Activated CD8-positive, alpha-beta T cell treated with anti-CD3 and anti-CD28 coated beads, Interleukin-2, amount 10 ng/mL, durations not matched to agents 7 days and 5 days (primary cell): ENCODE measurements around the gene ATXN1. TPM values are rescaled to one million over a fixed set of nuclear protein-coding genes. Genes with fewer than 3 reads are reported as not detected.
"Not testable (repeated sequence)": the region's sequence is repeated elsewhere in the genome, so short reads cannot be mapped to it uniquely, and the experiment has no call there.

Experiments
- ATAC-seq: fragments of 150-1000 bp; cut with Tn5 transposase; one replicate; pipeline ENCODE4 v1.10.0; 2021; ENCODE audit warnings: moderate library complexity
- CTCF ChIA-PET: fragments of 350-600 bp; sonication (Branson Sonifier 250); formaldehyde crosslinking; loops from one replicate; lab custom pipeline; 2021; ENCODE audit warnings: antibody characterized with exemption; lab: Charles Lee
- POLR2A ChIA-PET: fragments of 350-600 bp; sonication (Branson Sonifier 250); formaldehyde crosslinking; loops from one replicate; lab custom pipeline; 2021; ENCODE audit warnings: antibody characterized with exemption; lab: Charles Lee
- DNase-seq: peaks from one replicate; pipeline ENCODE4 v3.0.0-alpha.2; 2020
- H3K27ac Mint-ChIP-seq: one replicate; pipeline ENCODE4 v1.8.0; 2021; ENCODE audit warnings: mild to moderate bottlenecking, mixed read lengths
- H3K27me3 Mint-ChIP-seq: one replicate; pipeline ENCODE4 v1.8.0; 2021; ENCODE audit warnings: low read depth, mixed read lengths
- H3K36me3 Mint-ChIP-seq: one replicate; pipeline ENCODE4 v1.8.0; 2021; ENCODE audit warnings: low read depth, mixed read lengths
- H3K4me1 Mint-ChIP-seq: one replicate; pipeline ENCODE4 v1.8.0; 2021; ENCODE audit warnings: low read depth, mixed read lengths
- H3K4me3 Mint-ChIP-seq: one replicate; pipeline ENCODE4 v1.8.0; 2021; ENCODE audit warnings: mild to moderate bottlenecking, mixed read lengths
- H3K9me3 Mint-ChIP-seq: one replicate; pipeline ENCODE4 v1.8.0; 2022; ENCODE audit warnings: mixed read lengths; ENCODE audit not compliant: insufficient read depth
- total RNA-seq, 2 experiments: library from RNA; stranded (reverse); gene quantifications; one replicate each; pipeline ENCODE4 v1.2.3, GENCODE V29; 2021

ATXN1 gene
- total RNA-seq, 2 experiments from 2014 or later: 36.7 to 42.9 TPM

- H3K27ac Mint-ChIP-seq: no peak overlapping the region
- H3K27me3 Mint-ChIP-seq: no peaks in the 10 kb centered on the region
- H3K4me1 Mint-ChIP-seq: no peaks in the 10 kb centered on the region
- ChIA-PET POLR2A (no interaction called here), CTCF (interaction anchor here (1.0 to 1.5 kb wide), 2 partner anchors 25 to 37 kb away, joined by 3 to 7 read pairs; no protein-coding TSS in a partner anchor)
- no peaks in the 10 kb centered on the region for H3K36me3 Mint-ChIP-seq
- H3K9me3 Mint-ChIP-seq: no peaks in the 10 kb centered on the region
- no peak for ATAC-seq
- no peak overlapping the region for H3K4me3 Mint-ChIP-seq
- no peak for DNase-seq
Observed at GRCh38 chr6:16800341-16800740, 39.1 kb upstream of the ATXN1 start.

- Mint-ChIP-seq H3K36me3 (no peaks in the 10 kb centered on the region), H3K27ac (no peak overlapping the region), H3K9me3 (no peaks in the 10 kb centered on the region), H3K27me3 (peaks cover 3% of the 10 kb centered on the region), H3K4me1 (no peaks in the 10 kb centered on the region), H3K4me3 (no peak overlapping the region)
- DNase-seq (no peak), ATAC-seq (no peak)
- POLR2A ChIA-PET: no interaction called here
- CTCF ChIA-PET: interaction anchor here (1.0 kb wide), 1 partner anchor 26 kb away, joined by 3 read pairs; no protein-coding TSS in a partner anchor
Observed at GRCh38 chr6:16799279-16800193, 38.3 kb upstream of the ATXN1 start.

- H3K36me3 Mint-ChIP-seq: no peaks in the 10 kb centered on the region
- POLR2A ChIA-PET: no interaction called here
Observed at GRCh38 chr6:16793828-16794412, 32.7 kb upstream of the ATXN1 start.

GRCh38 chr6:16789329-16790038 lies 28.2 kb upstream of the ATXN1 start:
- Mint-ChIP-seq H3K27me3 (peaks cover 3% of the 10 kb centered on the region), H3K9me3 (peaks cover 6% of the 10 kb centered on the region), H3K4me1 (peaks cover 12% of the 10 kb centered on the region), H3K36me3 (peaks cover 6% of the 10 kb centered on the region), H3K27ac (no peak overlapping the region), H3K4me3 (no peak overlapping the region)
- no peak for ATAC-seq
- POLR2A ChIA-PET: no interaction called here
- no peak for DNase-seq
- CTCF ChIA-PET: no interaction called here

More at GRCh38 chr6:16793828-16794412, 32.7 kb upstream of the ATXN1 start:
- H3K27me3 Mint-ChIP-seq: peaks cover 6% of the 10 kb centered on the region
- no peak overlapping the region for H3K4me3 Mint-ChIP-seq
- H3K4me1 Mint-ChIP-seq: no peaks in the 10 kb centered on the region
- ATAC-seq (no peak), DNase-seq (no peak)
- CTCF ChIA-PET: interaction anchor here (0.5 kb wide), 1 partner anchor 31 kb away, joined by 3 read pairs; no protein-coding TSS in a partner anchor
- H3K27ac Mint-ChIP-seq: no peak overlapping the region
- no peaks in the 10 kb centered on the region for H3K9me3 Mint-ChIP-seq

DNA sequence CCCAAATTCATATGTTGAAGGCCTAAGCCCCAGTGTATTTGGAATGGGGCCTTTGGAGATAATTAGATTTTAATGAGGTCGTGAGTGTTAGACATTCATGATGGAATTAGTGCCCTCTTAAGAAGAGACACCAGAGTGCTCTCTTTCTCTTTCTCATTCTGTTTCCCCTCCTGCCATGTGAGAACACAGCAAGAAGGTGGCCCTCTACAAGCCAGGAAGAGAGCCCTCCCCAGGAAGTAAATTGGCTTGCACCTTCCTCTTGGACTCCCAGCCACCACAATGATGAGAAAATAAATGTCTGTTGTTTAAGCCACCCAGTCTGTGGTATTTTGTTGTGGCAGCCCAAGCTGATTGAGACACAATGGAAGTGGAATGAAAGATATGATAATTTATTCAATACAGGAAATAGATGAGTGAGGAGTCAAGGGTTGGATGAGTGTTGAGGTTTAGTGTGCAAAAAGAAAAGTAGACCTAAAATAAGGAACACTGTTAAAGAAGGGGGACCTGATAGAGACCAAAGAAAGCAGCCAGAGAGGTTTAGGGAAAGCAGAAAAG lies 25.9 kb upstream of the ATXN1 start:
- H3K9me3 Mint-ChIP-seq: peaks cover 6% of the 10 kb centered on the region
- H3K27me3 Mint-ChIP-seq: no peaks in the 10 kb centered on the region
- H3K4me3 Mint-ChIP-seq: no peak overlapping the region
- H3K4me1 Mint-ChIP-seq: peaks cover 12% of the 10 kb centered on the region
- ChIA-PET POLR2A (no interaction called here), CTCF (interaction anchor here (1.1 kb wide), 1 partner anchor 11 kb away, joined by 3 read pairs; no protein-coding TSS in a partner anchor)
- H3K27ac Mint-ChIP-seq: no peak overlapping the region
- DNase-seq (no peak), ATAC-seq (no peak)
- peaks cover 6% of the 10 kb centered on the region for H3K36me3 Mint-ChIP-seq

- ATAC-seq: no peak
- H3K4me3 Mint-ChIP-seq: no peak overlapping the region
- CTCF ChIA-PET: no interaction called here
- DNase-seq: no peak
- H3K27ac Mint-ChIP-seq: no peak overlapping the region
- peaks cover 2% of the 10 kb centered on the region for H3K27me3 Mint-ChIP-seq
- peaks cover 6% of the 10 kb centered on the region for H3K9me3 Mint-ChIP-seq
- H3K36me3 Mint-ChIP-seq: peaks cover 6% of the 10 kb centered on the region
- POLR2A ChIA-PET: no interaction called here
- H3K4me1 Mint-ChIP-seq: peaks cover 12% of the 10 kb centered on the region
Observed at GRCh38 chr6:16785496-16785895, 24.2 kb upstream of the ATXN1 start.

GRCh38 chr6:16784957-16785356 lies 23.7 kb upstream of the ATXN1 start:
- POLR2A ChIA-PET, H3K27me3 Mint-ChIP-seq, ATAC-seq, H3K9me3 Mint-ChIP-seq, DNase-seq, H3K4me3 Mint-ChIP-seq, H3K27ac Mint-ChIP-seq, H3K36me3 Mint-ChIP-seq: not testable (repeated sequence)
- CTCF ChIA-PET: interaction anchor here (1.2 to 1.5 kb wide), 2 partner anchors 9 to 30 kb away, joined by 3 to 4 read pairs; no protein-coding TSS in a partner anchor
- H3K4me1 Mint-ChIP-seq: peaks cover 12% of the 10 kb centered on the region

GRCh38 chr6:16783952-16784565 lies 22.8 kb upstream of the ATXN1 start:
- ChIA-PET CTCF (interaction anchor here (1.2 to 1.5 kb wide), 2 partner anchors 8 to 31 kb away, joined by 3 to 4 read pairs; no protein-coding TSS in a partner anchor), POLR2A (no interaction called here)
- ATAC-seq (no peak), DNase-seq (no peak)
- H3K27ac Mint-ChIP-seq: no peak overlapping the region
- peaks cover 12% of the 10 kb centered on the region for H3K4me1 Mint-ChIP-seq
- H3K27me3 Mint-ChIP-seq: peaks cover 5% of the 10 kb centered on the region
- H3K36me3 Mint-ChIP-seq: peaks cover 6% of the 10 kb centered on the region
- peaks cover 6% of the 10 kb centered on the region for H3K9me3 Mint-ChIP-seq
- H3K4me3 Mint-ChIP-seq: no peak overlapping the region

DNA sequence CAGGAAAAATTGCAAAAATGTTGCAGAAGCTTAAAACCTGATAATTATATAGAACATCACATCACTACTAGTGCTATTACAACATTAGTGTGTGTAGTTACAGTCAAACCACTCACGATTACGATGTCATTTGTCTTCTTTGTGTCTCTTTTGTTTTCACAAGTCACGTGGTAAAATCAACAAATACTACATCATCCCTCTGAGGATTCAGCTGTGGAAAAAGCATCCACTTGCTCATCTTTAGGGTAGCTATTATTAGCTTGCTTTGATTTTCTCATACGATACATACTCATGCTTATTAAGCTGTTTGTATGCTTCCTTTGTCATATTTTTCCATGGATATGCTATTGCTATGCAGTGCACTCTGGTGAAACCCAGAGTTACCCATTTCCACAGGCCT lies 22.2 kb upstream of the ATXN1 start:
- H3K36me3 Mint-ChIP-seq: peaks cover 6% of the 10 kb centered on the region
- peaks cover 12% of the 10 kb centered on the region for H3K4me1 Mint-ChIP-seq
- no peak overlapping the region for H3K27ac Mint-ChIP-seq
- peaks cover 5% of the 10 kb centered on the region for H3K27me3 Mint-ChIP-seq
- no peak for DNase-seq
- CTCF ChIA-PET: interaction anchor here (1.5 kb wide), 1 partner anchor 31 kb away, joined by 4 read pairs; no protein-coding TSS in a partner anchor
- no peak overlapping the region for H3K4me3 Mint-ChIP-seq
- ATAC-seq: no peak
- POLR2A ChIA-PET: no interaction called here
- peaks cover 6% of the 10 kb centered on the region for H3K9me3 Mint-ChIP-seq

DNA sequence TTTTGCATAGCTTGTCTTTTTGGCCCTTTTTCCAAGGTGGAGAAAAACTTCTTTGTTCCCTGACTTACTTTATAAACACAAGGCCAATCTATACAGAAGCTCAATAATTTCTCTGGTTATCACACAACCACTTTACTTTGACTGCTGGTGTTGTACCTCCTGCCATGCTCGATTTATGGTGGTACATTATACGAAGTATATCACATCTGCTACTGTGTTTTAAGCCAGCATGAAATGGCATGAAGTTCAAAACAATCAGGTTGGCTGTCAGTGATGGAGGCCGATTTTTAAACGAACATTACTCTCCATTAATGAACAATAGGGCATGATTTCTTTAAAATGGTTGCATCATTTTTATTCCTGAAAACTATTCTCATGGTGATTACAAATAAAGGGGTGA lies 21.0 kb upstream of the ATXN1 start:
- Mint-ChIP-seq H3K4me3 (no peak overlapping the region), H3K27ac (no peak overlapping the region), H3K27me3 (peaks cover 5% of the 10 kb centered on the region), H3K36me3 (peaks cover under 1% of the 10 kb centered on the region), H3K9me3 (peaks cover under 1% of the 10 kb centered on the region), H3K4me1 (peaks cover 6% of the 10 kb centered on the region)
- no peak for ATAC-seq
- no peak for DNase-seq
- POLR2A ChIA-PET: no interaction called here
- CTCF ChIA-PET: interaction anchor here (0.5 to 2.2 kb wide), 3 partner anchors 10 to 183 kb away, joined by 5 to 10 read pairs (median 6); no protein-coding TSS in a partner anchor
